HG02610 (cell line): Measurements from ENCODE around the gene FHOD3.
A peak's percentile ranks its signal among the peaks of the same experiment; 100 is the strongest.

Source experiments
- ATAC-seq: cut with Tn5 transposase; IDR thresholded peaks from one replicate; pipeline ENCODE4 v1.9.1; 2021; ENCODE audit warnings: mild to moderate bottlenecking, moderate library complexity; ENCODE audit not compliant: unreplicated experiment

FHOD3 gene

GRCh38 chr18:36465276-36465675, 167.8 kb downstream of the FHOD3 start:
- no peak for ATAC-seq

GRCh38 chr18:36465970-36466369, 168.5 kb downstream of the FHOD3 start:
- no peak for ATAC-seq

GRCh38 chr18:36467614-36468013, 170.1 kb downstream of the FHOD3 start:
- no peak for ATAC-seq

GRCh38 chr18:36468161-36468560, 170.6 kb downstream of the FHOD3 start:
- ATAC-seq: no peak

- ATAC-seq: no peak
Observed at GRCh38 chr18:36469461-36469860, 171.9 kb downstream of the FHOD3 start.

GRCh38 chr18:36470896-36471295, 173.4 kb downstream of the FHOD3 start:
- no peak for ATAC-seq

- ATAC-seq: no peak
Observed at GRCh38 chr18:36471393-36471792, 173.9 kb downstream of the FHOD3 start.

GRCh38 chr18:36476433-36476832, 178.9 kb downstream of the FHOD3 start:
- ATAC-seq: no peak

- no peak for ATAC-seq
Observed at GRCh38 chr18:36477776-36478175, 180.3 kb downstream of the FHOD3 start.

GRCh38 chr18:36481201-36481657, 183.7 kb downstream of the FHOD3 start:
- no peak for ATAC-seq

- no peak for ATAC-seq
Observed at GRCh38 chr18:36481935-36482334, 184.4 kb downstream of the FHOD3 start.

GRCh38 chr18:36484591-36484990, 187.1 kb downstream of the FHOD3 start:
- ATAC-seq: no peak

GRCh38 chr18:36485772-36486171, 188.3 kb downstream of the FHOD3 start:
- no peak for ATAC-seq

- no peak for ATAC-seq
Observed at GRCh38 chr18:36488131-36488530, 190.6 kb downstream of the FHOD3 start.

GRCh38 chr18:36490897-36491296, 193.4 kb downstream of the FHOD3 start:
- no peak for ATAC-seq

GRCh38 chr18:36492604-36493329, 195.3 kb downstream of the FHOD3 start:
- ATAC-seq: no peak

- no peak for ATAC-seq
Observed at GRCh38 chr18:36493349-36494159, 196.0 kb downstream of the FHOD3 start.

GRCh38 chr18:36494160-36494437, 196.6 kb downstream of the FHOD3 start:
- no peak for ATAC-seq

GRCh38 chr18:36496022-36496421, 198.5 kb downstream of the FHOD3 start:
- peak; percentile 51 for ATAC-seq

GRCh38 chr18:36499938-36500337, 202.4 kb downstream of the FHOD3 start:
- ATAC-seq: peak; percentile 92

GRCh38 chr18:36501100-36501499, 203.6 kb downstream of the FHOD3 start:
- no peak for ATAC-seq

GRCh38 chr18:36503477-36503876, 206.0 kb downstream of the FHOD3 start:
- no peak for ATAC-seq
